ENCODE data around the gene RFTN2.
A peak's percentile ranks its signal among the peaks of the same experiment; 100 is the strongest.
"Not testable (repeated sequence)": the region's sequence is repeated elsewhere in the genome, so short reads cannot be mapped to it uniquely, and the experiment has no call there.

RFTN2 gene

DNA sequence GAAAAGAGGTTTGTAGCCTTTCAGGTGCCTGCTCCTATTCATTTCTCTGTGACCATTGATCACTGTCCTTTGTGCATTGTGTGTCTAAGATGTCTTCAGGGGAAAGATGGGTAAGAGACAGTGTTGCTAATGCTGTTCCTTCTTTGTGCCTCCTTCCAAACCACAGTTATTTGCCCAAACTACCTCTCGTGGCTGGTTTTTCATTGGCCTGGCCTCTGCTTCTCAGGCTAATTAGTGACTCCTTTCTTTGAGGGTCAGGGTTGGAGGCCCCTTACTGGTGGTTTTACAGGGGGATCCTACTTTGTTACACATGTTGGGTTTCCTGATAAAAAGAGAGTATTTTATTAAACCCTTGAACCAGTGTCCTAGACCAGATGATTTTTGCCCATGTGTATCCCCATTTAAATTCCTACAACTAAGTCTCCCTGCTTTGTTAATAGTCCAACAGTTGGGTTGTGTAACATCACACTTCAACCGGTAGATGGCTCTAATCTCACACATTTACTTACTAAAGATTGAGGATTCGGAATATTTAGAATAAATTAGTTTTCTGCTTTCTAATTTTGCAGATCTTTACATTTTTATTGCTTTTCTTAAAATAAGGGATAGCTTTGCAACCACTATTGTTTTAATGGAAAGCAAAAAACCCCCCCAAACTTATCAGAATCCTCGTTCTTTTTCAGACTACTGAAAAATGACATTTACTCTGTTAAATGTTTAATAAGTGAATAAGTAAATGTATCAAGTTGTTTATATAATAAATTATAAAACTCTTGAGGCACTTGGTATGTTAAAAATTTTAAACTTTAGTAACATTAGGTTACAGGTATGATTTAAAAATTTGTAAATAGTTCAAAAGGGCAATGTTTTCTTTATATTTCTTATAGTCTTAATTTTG, 32.2 kb upstream of the RFTN2 start:
- peak overlapping the region; percentile 83 for H3K4me3 ChIP-seq (ENCODE audit: low read depth, low read length)
- TF ChIP-seq, protein P1, sequence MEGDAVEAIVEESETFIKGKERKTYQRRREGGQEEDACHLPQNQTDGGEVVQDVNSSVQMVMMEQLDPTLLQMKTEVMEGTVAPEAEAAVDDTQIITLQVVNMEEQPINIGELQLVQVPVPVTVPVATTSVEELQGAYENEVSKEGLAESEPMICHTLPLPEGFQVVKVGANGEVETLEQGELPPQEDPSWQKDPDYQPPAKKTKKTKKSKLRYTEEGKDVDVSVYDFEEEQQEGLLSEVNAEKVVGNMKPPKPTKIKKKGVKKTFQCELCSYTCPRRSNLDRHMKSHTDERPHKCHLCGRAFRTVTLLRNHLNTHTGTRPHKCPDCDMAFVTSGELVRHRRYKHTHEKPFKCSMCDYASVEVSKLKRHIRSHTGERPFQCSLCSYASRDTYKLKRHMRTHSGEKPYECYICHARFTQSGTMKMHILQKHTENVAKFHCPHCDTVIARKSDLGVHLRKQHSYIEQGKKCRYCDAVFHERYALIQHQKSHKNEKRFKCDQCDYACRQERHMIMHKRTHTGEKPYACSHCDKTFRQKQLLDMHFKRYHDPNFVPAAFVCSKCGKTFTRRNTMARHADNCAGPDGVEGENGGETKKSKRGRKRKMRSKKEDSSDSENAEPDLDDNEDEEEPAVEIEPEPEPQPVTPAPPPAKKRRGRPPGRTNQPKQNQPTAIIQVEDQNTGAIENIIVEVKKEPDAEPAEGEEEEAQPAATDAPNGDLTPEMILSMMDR (IDR thresholded peaks at IDR 0.05; ENCODE audit: insufficient read depth, low read depth, low read length, missing control alignments) = peak; percentile 58

DNA sequence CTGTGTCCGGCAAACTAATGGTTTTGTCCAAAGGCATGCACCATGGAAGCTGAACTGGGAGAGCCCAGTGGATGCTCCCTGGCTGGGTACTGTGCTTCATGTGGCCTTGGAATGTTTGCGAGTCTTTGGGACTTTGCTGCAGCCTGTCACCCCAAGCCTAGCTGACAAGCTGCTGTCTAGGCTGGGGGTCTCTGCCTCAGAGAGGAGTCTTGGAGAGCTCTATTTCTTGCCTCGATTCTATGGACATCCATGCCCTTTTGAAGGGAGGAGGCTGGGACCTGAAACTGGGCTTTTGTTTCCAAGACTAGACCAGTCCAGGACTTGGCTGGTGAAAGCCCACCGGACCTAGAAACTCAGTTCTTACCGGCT, 31.4 kb upstream of the RFTN2 start:
- DNase-seq (ENCODE audit: low read depth) = no peak
- TF ChIP-seq, protein P1 (IDR thresholded peaks at IDR 0.05; ENCODE audit: insufficient read depth, low read depth, low read length, missing control alignments) = no peak
- H3K4me3 ChIP-seq (ENCODE audit: low read depth, low read length) = peak overlapping the region; percentile 83

More for the DNA sequence above, 32.2 kb upstream of the RFTN2 start:
- peak; percentile 50 for DNase-seq (ENCODE audit: low read depth)

DNA sequence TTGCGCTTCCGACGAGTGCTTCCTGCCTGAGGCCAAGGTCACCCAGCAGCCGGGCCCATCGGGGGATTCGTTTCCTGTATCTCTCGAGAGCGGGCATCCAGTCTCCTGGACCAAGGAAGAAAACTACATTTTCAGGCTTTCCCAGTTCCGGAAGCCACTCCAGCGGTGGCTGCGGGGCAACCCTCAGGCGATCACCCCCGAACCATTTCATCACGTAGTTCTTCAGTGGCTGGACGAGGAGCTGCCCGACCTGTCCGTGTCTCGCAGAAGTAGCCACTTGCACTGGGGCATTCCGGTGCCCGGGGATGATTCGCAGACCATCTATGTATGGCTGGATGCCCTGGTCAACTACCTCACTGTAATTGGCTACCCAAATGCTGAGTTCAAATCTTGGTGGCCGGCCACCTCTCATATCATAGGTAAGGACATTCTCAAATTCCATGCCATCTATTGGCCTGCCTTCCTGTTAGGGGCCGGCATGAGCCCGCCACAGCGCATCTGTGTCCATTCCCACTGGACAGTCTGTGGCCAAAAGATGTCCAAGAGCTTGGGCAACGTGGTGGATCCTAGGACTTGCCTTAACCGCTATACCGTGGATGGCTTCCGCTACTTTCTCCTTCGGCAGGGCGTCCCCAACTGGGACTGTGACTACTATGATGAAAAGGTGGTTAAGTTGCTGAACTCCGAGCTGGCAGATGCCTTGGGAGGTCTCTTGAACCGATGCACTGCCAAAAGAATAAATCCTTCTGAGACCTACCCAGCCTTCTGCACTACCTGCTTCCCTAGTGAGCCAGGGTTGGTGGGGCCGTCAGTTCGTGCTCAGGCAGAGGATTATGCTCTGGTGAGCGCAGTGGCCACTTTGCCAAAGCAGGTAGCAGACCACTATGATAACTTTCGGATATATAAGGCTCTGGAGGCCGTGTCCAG, 30.8 kb upstream of the RFTN2 start:
- TF ChIP-seq, protein P1 (IDR thresholded peaks at IDR 0.05; ENCODE audit: insufficient read depth, low read depth, low read length, missing control alignments) = no peak
- DNase-seq (ENCODE audit: low read depth) = peak; percentile 72
- peak overlapping the region; percentile 83 for H3K4me3 ChIP-seq (ENCODE audit: low read depth, low read length)

DNA sequence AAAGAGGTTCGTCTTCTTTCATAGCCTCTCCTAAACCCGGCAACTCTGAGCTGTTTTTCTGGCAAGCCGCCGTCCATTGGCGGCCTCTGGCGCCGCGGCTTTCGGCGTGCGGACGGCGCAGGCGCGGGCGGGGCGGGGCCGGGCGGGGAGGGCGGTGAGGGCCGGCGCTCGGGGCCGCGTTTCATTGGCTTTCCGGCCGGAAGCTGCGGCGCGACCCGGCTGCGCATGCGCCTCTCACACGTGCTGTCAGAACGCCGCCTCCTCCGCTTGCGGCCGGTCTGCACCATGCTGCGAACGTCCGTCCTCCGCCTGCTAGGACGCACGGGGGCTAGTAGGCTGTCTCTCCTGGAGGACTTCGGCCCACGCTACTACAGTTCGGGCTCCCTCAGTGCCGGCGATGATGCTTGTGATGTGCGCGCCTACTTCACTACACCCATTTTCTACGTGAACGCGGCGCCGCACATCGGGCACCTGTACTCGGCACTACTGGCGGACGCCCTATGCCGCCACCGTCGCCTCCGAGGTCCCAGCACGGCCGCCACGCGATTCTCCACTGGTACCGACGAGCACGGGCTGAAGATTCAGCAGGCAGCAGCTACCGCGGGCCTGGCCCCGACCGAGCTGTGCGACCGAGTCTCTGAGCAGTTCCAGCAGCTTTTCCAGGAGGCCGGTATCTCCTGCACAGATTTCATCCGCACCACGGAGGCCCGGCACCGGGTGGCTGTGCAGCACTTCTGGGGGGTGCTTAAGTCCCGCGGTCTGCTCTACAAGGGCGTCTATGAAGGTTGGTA, 29.9 kb upstream of the RFTN2 start, which contains the start of gene MARS2:
Gene MARS2 (plus strand): TSS at position 249 of the 791 bp plus-strand sequence. CDS start 37 bp downstream, at position 286.
- H3K4me3 ChIP-seq (ENCODE audit: low read depth, low read length) = peak within 1 kb of the TSS; percentile 83
- TF ChIP-seq, protein P1 (IDR thresholded peaks at IDR 0.05; ENCODE audit: insufficient read depth, low read depth, low read length, missing control alignments) = no peak
- peak; percentile 97 for DNase-seq (ENCODE audit: low read depth)

DNA sequence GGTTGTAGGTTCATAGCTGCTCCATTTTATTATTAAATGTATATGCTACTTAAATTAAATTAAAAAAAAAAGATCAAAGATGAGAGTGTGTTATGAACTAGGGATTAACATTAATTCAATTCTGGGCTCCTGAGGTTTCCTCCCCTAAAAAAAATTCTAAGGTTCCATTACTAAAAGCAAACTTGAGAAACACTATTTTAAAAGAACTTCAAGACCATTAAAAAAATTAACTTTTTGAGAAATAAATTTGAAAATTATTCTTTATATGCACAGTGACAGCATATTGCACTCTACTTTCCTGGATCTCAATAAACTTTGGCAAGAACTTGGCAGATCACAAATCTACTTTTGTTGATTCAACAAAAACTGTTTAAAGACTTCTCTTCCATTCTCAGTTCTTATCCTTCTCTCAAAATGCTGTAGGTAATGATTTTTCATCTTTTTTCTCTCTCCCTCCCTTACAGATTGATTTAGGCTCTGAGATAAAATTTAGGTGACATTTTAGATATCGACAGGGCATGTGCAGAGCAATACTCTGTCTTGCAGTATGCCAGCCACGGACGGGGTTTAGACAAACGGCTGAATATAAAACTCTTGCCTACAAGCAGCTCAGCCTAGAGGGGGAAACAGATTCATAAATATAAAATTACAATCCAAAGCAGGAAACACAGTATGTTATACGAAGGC, 29.2 kb upstream of the RFTN2 start:
- TF ChIP-seq, protein P1 (IDR thresholded peaks at IDR 0.05; ENCODE audit: insufficient read depth, low read depth, low read length, missing control alignments) = no peak
- no peak for DNase-seq (ENCODE audit: low read depth)
- H3K4me3 ChIP-seq (ENCODE audit: low read depth, low read length) = peak overlapping the region; percentile 79

DNA sequence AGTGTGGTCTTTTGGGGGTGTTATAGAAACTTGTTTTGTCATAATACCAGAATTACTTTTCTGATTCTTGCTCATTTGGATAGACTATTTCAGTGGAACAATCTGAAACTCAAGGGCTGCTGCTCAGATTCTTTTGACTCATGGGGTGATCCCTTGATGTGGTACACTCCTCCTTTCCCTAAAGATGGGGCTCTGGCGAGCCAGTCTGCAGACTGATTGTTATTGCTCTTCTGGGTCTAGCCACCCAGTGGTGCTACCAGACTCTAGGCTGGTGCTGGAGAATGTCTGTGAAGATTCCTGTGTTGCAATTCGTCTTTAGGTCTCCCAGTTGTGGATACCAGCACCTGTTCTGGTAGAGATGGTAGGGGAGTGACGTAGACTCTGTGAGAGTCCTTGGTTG, 25.6 kb upstream of the RFTN2 start:
- peak; percentile 30 for DNase-seq (ENCODE audit: low read depth)
- no peak overlapping the region for H3K4me3 ChIP-seq (ENCODE audit: low read depth, low read length)
- TF ChIP-seq, protein P1 (IDR thresholded peaks at IDR 0.05; ENCODE audit: insufficient read depth, low read depth, low read length, missing control alignments) = no peak

DNA sequence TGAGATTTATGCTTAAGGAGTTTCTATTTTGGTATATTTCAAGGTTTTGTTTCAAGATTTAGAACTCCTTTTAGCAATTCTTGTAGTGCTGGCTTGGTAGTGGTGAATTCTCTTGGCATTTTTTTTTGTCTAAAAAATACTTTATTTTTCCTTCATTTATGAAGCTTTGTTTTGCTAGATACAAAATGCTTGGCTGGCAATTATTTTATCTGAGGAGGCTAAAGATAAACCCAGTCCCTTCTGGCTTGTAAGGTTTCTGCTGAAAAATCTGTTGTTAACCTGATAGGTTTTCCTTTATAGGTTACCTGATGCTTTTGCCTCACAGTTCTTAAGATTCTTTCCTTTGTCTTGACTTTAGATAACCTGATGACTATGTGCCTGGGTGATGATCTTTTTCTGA, 24.3 kb upstream of the RFTN2 start:
- not testable (repeated sequence) for H3K4me3 ChIP-seq (ENCODE audit: low read depth, low read length); DNase-seq (ENCODE audit: low read depth)

DNA sequence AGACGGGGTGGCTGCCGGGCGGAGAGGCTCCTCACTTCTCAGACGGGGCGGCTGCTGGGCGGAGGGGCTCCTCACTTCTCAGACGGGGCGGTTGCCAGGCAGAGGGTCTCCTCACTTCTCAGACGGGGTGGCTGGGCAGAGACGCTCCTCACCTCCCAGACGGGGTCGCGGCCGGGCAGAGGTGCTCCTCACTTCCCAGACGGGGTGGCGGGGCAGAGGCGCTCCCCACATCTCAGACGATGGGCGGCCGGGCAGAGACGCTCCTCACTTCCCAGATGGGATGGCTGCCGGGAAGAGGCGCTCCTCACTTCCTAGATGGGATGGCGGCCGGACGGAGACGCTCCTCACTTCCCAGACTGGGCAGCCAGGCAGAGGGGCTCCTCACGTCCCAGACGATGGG, 21.2 kb upstream of the RFTN2 start:
- not testable (repeated sequence) for DNase-seq (ENCODE audit: low read depth); H3K4me3 ChIP-seq (ENCODE audit: low read depth, low read length)

DNA sequence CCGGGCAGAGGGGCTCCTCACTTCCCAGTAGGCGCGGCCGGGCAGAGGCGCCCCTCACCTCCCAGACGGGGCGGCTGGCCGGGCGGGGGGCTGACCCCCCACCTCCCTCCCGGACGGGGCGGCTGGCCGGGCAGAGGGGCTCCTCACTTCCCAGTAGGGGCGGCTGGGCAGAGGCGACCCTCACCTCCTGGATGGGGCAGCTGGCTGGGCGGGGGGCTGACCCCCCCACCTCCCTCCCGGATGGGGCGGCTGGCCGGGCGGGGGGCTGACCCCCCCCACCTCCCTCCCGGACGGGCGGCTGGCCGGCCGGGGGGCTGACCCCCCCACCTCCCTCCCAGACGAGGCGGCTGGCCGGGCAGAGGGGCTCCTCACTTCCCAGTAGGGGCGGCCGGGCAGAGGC, 20.6 kb upstream of the RFTN2 start:
- not testable (repeated sequence) for H3K4me3 ChIP-seq (ENCODE audit: low read depth, low read length); DNase-seq (ENCODE audit: low read depth)
